ENCODE data around the gene S1PR3. TPM values are rescaled to one million over a fixed set of nuclear protein-coding genes. Genes with fewer than 3 reads are reported as not detected.

Gene S1PR3
- total and polyA plus RNA-seq, 2 donors (not counting 3 experiments of a cell fraction or from before 2014, with no cell fraction given): 12.5 to 25.8 TPM

DNA sequence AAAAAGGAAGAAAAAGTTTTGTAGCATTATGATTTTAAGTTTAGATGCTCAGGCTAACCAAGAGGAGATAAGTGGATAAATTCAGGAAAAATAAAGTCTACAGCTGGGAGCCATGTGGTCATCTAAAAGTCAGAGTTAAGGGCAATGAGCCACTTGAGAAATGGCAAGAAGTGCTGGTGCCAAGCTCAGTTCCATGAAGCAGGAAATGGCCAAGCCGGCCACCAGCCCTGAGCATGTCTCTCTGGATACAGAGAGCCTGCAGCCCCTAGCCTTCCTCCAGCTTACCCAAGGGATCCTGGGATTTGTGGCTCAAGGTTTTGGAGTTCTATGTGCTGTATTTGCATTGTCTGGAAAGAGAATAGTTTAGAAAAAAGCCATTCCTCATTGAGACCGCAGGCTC, 12.2 kb upstream of the S1PR3 start:
- Histone ChIP-seq H3K27me3 (ENCODE audit: control insufficient read depth in 2 of 2, insufficient read depth in 2 of 2, low read length in 2 of 2) (peaks cover 3 to 5% of the 10 kb centered on the region in 2 experiments), H4K20me1 (replicated peaks; ENCODE audit: control insufficient read depth, extremely low read depth, insufficient read depth, low read length) (no peaks in the 10 kb centered on the region), H3K9me1 (replicated peaks; ENCODE audit: control insufficient read depth, extremely low read depth, insufficient read depth, low read length) (no peaks in the 10 kb centered on the region), H3K9ac (replicated peaks; ENCODE audit: extremely low read depth, insufficient read depth, low read length) (no peak overlapping the region), H3K4me3 (replicated peaks in 1 of 3; ENCODE audit: insufficient read depth in 1 of 3, low read depth in 1 of 3, low read length in 3 of 3) (no peak overlapping the region), H3K27ac (ENCODE audit: insufficient read depth, low read depth, low read length) (no peak overlapping the region), H3K4me1 (ENCODE audit: control insufficient read depth, extremely low read depth, insufficient read depth, low read length) (no peaks in the 10 kb centered on the region), H3K79me2 (ENCODE audit: control insufficient read depth, insufficient read depth, low read length) (no peaks in the 10 kb centered on the region), H3K4me2 (ENCODE audit: insufficient read depth, low read length) (no peak overlapping the region), H3K9me3 (replicated peaks; ENCODE audit: control insufficient read depth, insufficient read depth, low read length) (no peaks in the 10 kb centered on the region), H2AFZ (ENCODE audit: low read depth, low read length) (no peak overlapping the region), H3K36me3 (ENCODE audit: control insufficient read depth in 2 of 2, extremely low read depth in 1 of 2, insufficient read depth in 2 of 2, low read length in 2 of 2) (no peaks in the 10 kb centered on the region)
- ChIA-PET POLR2A (no interaction called here), CTCF (no interaction called here)
- FAIRE-seq: no peak
- BruUV-seq (replicated peaks): no TSS peak
- dilution Hi-C loops (cut with MboI; ENCODE audit: extremely low pct_ligation_motif_present, low sequenced_read_pairs): no loop called here
- DNase-seq (ENCODE audit: low read depth, low spot score): no peak
- intact Hi-C loops (cut with micrococcal nuclease): no loop called here
- TF ChIP-seq GATA2 (IDR thresholded peaks at IDR 0.05; ENCODE audit: insufficient read depth, insufficient read length, low read depth, low read length): no peak
- TF ChIP-seq POLR2A (IDR thresholded peaks at IDR 0.05; ENCODE audit: low read depth, low read length): no peak
- no peak for TF ChIP-seq POLR2AphosphoS5 (IDR thresholded peaks at IDR 0.05; ENCODE audit: insufficient read depth, low read depth, low read length)

- H3K79me2 ChIP-seq (ENCODE audit: control insufficient read depth, insufficient read depth, low read length): no peaks in the 10 kb centered on the region
- H2AFZ ChIP-seq (ENCODE audit: low read depth, low read length): no peak overlapping the region
- ChIA-PET POLR2A (no interaction called here), CTCF (no interaction called here)
- intact Hi-C loops (cut with micrococcal nuclease): no loop called here
- no peaks in the 10 kb centered on the region for H3K36me3 ChIP-seq (ENCODE audit: control insufficient read depth in 2 of 2, extremely low read depth in 1 of 2, insufficient read depth in 2 of 2, low read length in 2 of 2)
- no peaks in the 10 kb centered on the region for H3K9me1 ChIP-seq (replicated peaks; ENCODE audit: control insufficient read depth, extremely low read depth, insufficient read depth, low read length)
- no peaks in the 10 kb centered on the region for H4K20me1 ChIP-seq (replicated peaks; ENCODE audit: control insufficient read depth, extremely low read depth, insufficient read depth, low read length)
- H3K9me3 ChIP-seq (replicated peaks; ENCODE audit: control insufficient read depth, insufficient read depth, low read length): no peaks in the 10 kb centered on the region
- H3K27ac ChIP-seq (ENCODE audit: insufficient read depth, low read depth, low read length): no peak overlapping the region
- dilution Hi-C loops (cut with MboI; ENCODE audit: extremely low pct_ligation_motif_present, low sequenced_read_pairs): no loop called here
- no peak for DNase-seq (ENCODE audit: low read depth, low spot score)
- FAIRE-seq: no peak
- no peaks in the 10 kb centered on the region for H3K4me1 ChIP-seq (ENCODE audit: control insufficient read depth, extremely low read depth, insufficient read depth, low read length)
- H3K27me3 ChIP-seq (ENCODE audit: control insufficient read depth in 2 of 2, insufficient read depth in 2 of 2, low read length in 2 of 2): peaks cover 3 to 8% of the 10 kb centered on the region in 2 experiments
- no TSS peak for BruUV-seq (replicated peaks)
- no peak overlapping the region for H3K4me3 ChIP-seq (replicated peaks in 1 of 3; ENCODE audit: insufficient read depth in 1 of 3, low read depth in 1 of 3, low read length in 3 of 3)
- TF ChIP-seq POLR2A (IDR thresholded peaks at IDR 0.05; ENCODE audit: low read depth, low read length) (no peak), MYC (IDR thresholded peaks at IDR 0.05; ENCODE audit: low read depth, low read length) (no peak), JUN (IDR thresholded peaks at IDR 0.05; ENCODE audit: borderline replicate concordance, insufficient read depth, insufficient read length, low read depth) (no peak), CTCF (IDR thresholded peaks at IDR 0.05; ENCODE audit: extremely low read depth in 1 of 2, insufficient read depth in 1 of 2, low read depth in 1 of 2, low read length in 2 of 2) (no peak), POLR2AphosphoS5 (IDR thresholded peaks at IDR 0.05; ENCODE audit: insufficient read depth, low read depth, low read length) (no peak), EZH2 (IDR thresholded peaks at IDR 0.05; ENCODE audit: borderline replicate concordance, low read depth, low read length, severe bottlenecking) (no peak), FOS (IDR thresholded peaks at IDR 0.05; ENCODE audit: borderline replicate concordance, insufficient read depth, low read length) (no peak), MAX (IDR thresholded peaks at IDR 0.05; ENCODE audit: insufficient read depth, insufficient read length) (no peak), GATA2 (IDR thresholded peaks at IDR 0.05; ENCODE audit: insufficient read depth, insufficient read length, low read depth, low read length) (no peak)
- no peak overlapping the region for H3K9ac ChIP-seq (replicated peaks; ENCODE audit: extremely low read depth, insufficient read depth, low read length)
- no peak overlapping the region for H3K4me2 ChIP-seq (ENCODE audit: insufficient read depth, low read length)
Observed at GRCh38 chr9:88979791-88980190, 11.5 kb upstream of the S1PR3 start.

Measured in endothelial cell of umbilical vein (primary cell).